ENCODE measurements around the gene L3MBTL2.

L3MBTL2 gene

DNA sequence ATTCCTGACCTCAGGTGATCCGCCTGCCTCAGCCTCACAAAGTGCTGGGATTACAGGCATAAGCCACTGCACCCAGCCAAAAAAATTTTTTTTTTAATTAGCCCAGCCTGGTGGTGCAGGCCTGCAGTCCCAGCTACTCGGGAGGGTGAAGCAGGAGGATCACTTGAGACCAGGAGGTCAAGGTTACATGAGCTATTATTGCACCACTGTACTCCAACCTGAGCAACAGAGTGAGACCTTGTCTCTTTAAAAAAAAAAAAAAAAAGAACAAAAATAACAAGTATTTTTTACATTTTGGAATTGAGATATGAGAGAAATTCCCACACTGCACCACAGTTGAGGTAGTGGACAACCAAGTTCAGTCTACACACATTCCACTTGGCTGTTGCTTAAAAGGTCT, 13.6 kb upstream of the L3MBTL2 start:
- in situ Hi-C loops (cut with HindIII; ENCODE audit: low sequenced_read_pairs) = no loop called here

DNA sequence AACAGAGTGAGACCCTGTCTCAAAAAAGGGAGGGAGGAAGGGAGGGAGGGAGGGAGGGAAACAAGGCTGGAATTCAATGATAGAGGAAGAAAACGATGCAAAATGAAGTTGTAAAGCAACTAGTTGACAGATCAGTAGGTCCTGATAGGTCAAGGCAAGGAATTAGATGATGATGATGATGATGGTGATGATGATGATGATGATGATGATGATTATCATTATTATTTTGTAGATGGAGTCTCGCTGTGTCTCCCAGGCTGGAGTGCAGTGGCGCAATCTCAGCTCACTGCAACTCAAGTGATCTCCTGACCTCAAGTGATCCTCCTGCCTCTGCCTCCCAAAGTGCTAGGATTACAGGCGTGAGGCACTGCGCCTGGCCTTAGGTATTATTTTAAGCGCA, 11.3 kb upstream of the L3MBTL2 start:
- in situ Hi-C loops (cut with HindIII; ENCODE audit: low sequenced_read_pairs) = no loop called here
- no peak for DNase-seq (ENCODE audit: low read depth)
- TF ChIP-seq, protein P1, sequence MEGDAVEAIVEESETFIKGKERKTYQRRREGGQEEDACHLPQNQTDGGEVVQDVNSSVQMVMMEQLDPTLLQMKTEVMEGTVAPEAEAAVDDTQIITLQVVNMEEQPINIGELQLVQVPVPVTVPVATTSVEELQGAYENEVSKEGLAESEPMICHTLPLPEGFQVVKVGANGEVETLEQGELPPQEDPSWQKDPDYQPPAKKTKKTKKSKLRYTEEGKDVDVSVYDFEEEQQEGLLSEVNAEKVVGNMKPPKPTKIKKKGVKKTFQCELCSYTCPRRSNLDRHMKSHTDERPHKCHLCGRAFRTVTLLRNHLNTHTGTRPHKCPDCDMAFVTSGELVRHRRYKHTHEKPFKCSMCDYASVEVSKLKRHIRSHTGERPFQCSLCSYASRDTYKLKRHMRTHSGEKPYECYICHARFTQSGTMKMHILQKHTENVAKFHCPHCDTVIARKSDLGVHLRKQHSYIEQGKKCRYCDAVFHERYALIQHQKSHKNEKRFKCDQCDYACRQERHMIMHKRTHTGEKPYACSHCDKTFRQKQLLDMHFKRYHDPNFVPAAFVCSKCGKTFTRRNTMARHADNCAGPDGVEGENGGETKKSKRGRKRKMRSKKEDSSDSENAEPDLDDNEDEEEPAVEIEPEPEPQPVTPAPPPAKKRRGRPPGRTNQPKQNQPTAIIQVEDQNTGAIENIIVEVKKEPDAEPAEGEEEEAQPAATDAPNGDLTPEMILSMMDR (IDR thresholded peaks at IDR 0.05; ENCODE audit: low read depth, low read length, missing control alignments) = no peak
- H3K4me3 ChIP-seq (ENCODE audit: low read depth, low read length) = no peak overlapping the region

More for the DNA sequence above, 13.6 kb upstream of the L3MBTL2 start:
- TF ChIP-seq, protein P1 (IDR thresholded peaks at IDR 0.05; ENCODE audit: low read depth, low read length, missing control alignments) = no peak
- H3K4me3 ChIP-seq (ENCODE audit: low read depth, low read length) = no peak overlapping the region
- no peak for DNase-seq (ENCODE audit: low read depth)

DNA sequence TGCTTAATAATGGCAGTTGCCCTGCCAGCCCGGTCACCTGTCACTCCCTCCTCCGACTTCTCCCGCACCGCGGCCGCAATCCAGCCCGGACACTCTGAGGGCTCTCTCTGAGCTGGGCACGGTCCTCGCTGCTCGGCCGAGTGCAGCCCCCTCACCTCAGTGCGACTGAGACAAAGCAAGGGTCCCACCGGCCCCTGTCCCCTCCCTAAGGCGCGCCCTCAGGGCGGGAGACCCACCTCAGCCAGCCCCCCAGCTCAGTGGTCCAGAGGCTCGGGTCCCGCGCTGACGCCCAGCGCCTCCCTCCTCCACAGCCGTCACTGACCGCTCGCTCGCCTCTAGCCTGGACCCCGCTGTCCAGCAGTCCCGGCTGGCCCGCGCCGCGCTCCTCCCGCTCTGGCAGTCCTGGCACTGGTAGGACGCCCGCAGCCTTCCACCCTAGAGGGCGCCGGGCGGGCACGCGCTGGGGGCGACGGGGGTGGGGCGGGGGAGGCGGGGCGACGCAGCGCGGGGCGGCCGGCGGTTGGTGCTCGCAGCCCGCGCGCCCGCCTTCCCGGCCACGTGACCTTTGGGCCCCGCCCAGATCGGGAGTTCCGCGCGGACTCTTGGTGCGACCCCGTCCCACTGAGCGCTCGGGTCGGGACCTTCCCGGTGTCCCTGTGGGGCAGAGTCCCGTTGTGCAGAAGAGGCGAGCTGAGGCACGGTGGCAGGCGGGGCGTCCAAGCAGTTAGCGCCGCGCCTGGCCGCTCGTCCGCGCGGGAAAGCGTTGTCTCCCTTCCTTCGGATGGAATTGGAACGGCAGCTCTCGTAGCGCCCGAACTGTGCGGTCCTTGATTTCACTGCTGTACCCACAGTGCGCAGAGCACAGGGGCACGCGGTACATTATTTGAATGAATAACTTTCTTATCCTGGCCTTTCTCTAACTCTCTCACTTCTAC, 7.8 kb upstream of the L3MBTL2 start:
- DNase-seq (ENCODE audit: low read depth) = no peak
- TF ChIP-seq, protein P1 (IDR thresholded peaks at IDR 0.05; ENCODE audit: low read depth, low read length, missing control alignments) = no peak
- peak overlapping the region; percentile 62 for H3K4me3 ChIP-seq (ENCODE audit: low read depth, low read length)
- in situ Hi-C loops (cut with HindIII; ENCODE audit: low sequenced_read_pairs) = no loop called here

DNA sequence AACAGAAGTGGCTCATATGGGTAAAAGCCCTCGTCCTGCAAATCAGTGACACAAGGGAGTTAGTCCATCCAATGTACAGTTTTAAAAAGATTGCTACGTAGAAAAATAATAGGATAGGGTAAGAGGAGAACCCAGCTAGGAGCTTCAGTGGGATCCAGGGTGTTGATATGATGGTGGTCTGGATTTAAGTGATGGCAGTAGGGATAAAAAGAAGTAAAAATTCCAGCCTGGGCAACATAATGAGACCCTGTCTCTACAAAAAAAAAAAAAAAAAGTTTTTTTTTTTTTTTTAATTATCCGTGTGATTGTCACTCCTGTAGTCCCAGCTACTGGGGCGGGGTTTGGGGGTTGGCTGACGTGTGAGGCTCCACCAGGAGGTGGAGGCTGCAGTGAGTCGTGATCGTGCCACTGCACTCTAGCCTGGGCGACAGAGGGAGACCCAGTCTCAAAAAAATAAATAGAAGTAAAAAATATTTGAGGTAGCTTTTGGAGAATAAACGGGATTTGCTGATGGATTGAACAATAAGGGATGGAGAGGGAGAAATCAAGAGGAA, 7.0 kb upstream of the L3MBTL2 start:
- DNase-seq (ENCODE audit: low read depth) = no peak
- TF ChIP-seq, protein P1 (IDR thresholded peaks at IDR 0.05; ENCODE audit: low read depth, low read length, missing control alignments) = peak; percentile 15
- in situ Hi-C loops (cut with HindIII; ENCODE audit: low sequenced_read_pairs) = no loop called here
- peak overlapping the region; percentile 62 for H3K4me3 ChIP-seq (ENCODE audit: low read depth, low read length)

DNA sequence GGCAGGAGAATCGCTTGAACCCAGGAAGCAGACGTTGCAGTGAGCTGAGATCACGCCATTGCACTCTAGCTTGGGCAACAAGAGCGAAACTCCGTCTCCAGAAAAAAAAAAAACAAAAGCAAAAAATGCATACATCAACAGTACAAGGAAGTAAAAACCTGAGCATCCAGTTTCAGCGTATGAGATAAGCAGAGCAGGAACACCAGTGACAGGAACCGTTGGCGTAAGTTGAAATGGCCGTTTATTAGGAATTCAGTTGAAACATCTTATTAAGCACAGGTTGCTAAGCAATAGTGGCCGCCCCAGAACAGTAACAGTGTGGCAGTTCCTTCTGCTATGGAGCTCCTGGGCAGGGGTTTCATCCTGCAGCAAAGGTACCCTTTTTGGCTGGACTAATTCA, 4.0 kb upstream of the L3MBTL2 start:
- in situ Hi-C loops (cut with HindIII; ENCODE audit: low sequenced_read_pairs) = no loop called here
- no peak overlapping the region for H3K4me3 ChIP-seq (ENCODE audit: low read depth, low read length)
- TF ChIP-seq, protein P1 (IDR thresholded peaks at IDR 0.05; ENCODE audit: low read depth, low read length, missing control alignments) = no peak
- no peak for DNase-seq (ENCODE audit: low read depth)

DNA sequence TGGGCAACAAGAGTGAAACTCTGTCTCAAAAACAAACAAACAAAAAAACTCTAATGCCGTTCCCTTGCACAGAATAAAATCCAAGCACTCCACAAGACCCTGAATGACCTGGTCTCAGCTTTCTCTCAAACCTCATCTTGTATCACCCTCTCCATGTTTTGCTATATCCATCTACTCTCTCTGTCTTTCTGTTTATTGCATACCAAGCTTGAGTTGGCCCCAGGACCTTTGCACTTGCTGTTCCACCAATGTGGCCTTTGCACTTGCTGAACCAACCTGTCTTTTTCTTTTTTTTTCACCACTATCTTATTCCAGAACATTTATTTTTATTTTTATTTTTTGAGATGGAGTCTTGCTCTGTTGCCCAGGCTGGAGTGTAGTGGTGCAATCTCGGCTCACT, 2.0 kb upstream of the L3MBTL2 start:
- no peak for DNase-seq (ENCODE audit: low read depth)
- in situ Hi-C loops (cut with HindIII; ENCODE audit: low sequenced_read_pairs) = no loop called here
- H3K4me3 ChIP-seq (ENCODE audit: low read depth, low read length) = no peak overlapping the region
- TF ChIP-seq, protein P1 (IDR thresholded peaks at IDR 0.05; ENCODE audit: low read depth, low read length, missing control alignments) = no peak

Data from astrocyte of the cerebellum (primary cell).